GM18868 (cell line): ENCODE results near the gene CCDC97.
"Not testable (repeated sequence)": the region's sequence is repeated elsewhere in the genome, so short reads cannot be mapped to it uniquely, and the experiment has no call there.

ENCODE experiments used
- ATAC-seq: cut with Tn5 transposase; IDR thresholded peaks from one replicate; pipeline ENCODE4 v1.9.1; 2021; ENCODE audit warnings: mild to moderate bottlenecking, moderate library complexity; ENCODE audit not compliant: unreplicated experiment

Gene CCDC97

GRCh38 chr19:41310033-41310831, at the start of gene CCDC97:
CCDC97 (plus strand) TSS chr19:41310172; CDS start chr19:41310311, 139 bp downstream.
- peak; percentile 63 for ATAC-seq

- ATAC-seq = no peak
Measured at GRCh38 chr19:41261474-41262190, 48.3 kb upstream of the CCDC97 start.

- ATAC-seq = no peak
Measured at GRCh38 chr19:41263042-41263849, 46.7 kb upstream of the CCDC97 start.

GRCh38 chr19:41263850-41264580, 46.0 kb upstream of the CCDC97 start, which contains the start of gene HNRNPUL1:
HNRNPUL1 (plus strand) TSS chr19:41264372; CDS start chr19:41264504, 132 bp downstream.
- peak; percentile 69 for ATAC-seq

- no peak for ATAC-seq
Measured at GRCh38 chr19:41264581-41265394, 45.2 kb upstream of the CCDC97 start.

GRCh38 chr19:41265395-41266153, 44.4 kb upstream of the CCDC97 start:
- no peak for ATAC-seq

GRCh38 chr19:41269055-41269454, 40.9 kb upstream of the CCDC97 start:
- no peak for ATAC-seq

GRCh38 chr19:41269571-41269970, 40.4 kb upstream of the CCDC97 start:
- ATAC-seq = no peak

GRCh38 chr19:41273076-41273475, 36.9 kb upstream of the CCDC97 start:
- ATAC-seq = no peak

GRCh38 chr19:41274802-41275201, 35.2 kb upstream of the CCDC97 start:
- ATAC-seq = no peak

GRCh38 chr19:41276231-41276630, 33.7 kb upstream of the CCDC97 start:
- no peak for ATAC-seq

- ATAC-seq = no peak
Measured at GRCh38 chr19:41278478-41278877, 31.5 kb upstream of the CCDC97 start.

- no peak for ATAC-seq
Measured at GRCh38 chr19:41288673-41289530, 21.1 kb upstream of the CCDC97 start.

- ATAC-seq = not testable (repeated sequence)
Measured at GRCh38 chr19:41289814-41290213, 20.2 kb upstream of the CCDC97 start.

- no peak for ATAC-seq
Measured at GRCh38 chr19:41294393-41294792, 15.6 kb upstream of the CCDC97 start.

- no peak for ATAC-seq
Measured at GRCh38 chr19:41295499-41295898, 14.5 kb upstream of the CCDC97 start.

GRCh38 chr19:41296433-41296871, 13.5 kb upstream of the CCDC97 start:
- no peak for ATAC-seq
